ENCODE results near the gene PTPN3. TPM values are rescaled to one million over a fixed set of nuclear protein-coding genes. Genes with fewer than 3 reads are reported as not detected.
"Not testable (repeated sequence)": the region's sequence is repeated elsewhere in the genome, so short reads cannot be mapped to it uniquely, and the experiment has no call there.

The PTPN3 gene
- total RNA-seq, 2 donors from 2014 or later: 16.9 to 20.3 TPM

DNA sequence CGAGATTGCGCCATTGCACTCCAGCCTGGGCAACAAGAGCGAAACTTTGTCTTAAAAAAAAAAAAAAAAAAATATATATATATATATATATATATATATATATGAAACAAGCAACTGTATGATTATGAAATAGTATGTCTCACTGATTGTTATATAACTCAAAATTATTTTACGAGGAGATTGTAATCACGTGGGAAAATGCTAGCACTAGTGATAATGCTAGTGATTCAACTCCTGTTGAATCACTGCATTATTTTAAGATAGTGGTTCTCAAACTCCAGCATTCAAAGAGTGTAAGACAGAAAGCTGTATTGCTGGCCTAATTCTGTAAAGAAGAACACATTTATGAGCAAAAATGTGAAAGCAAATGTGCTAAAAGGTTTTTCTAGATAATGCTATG, 12.4 kb upstream of the PTPN3 start:
- Histone ChIP-seq H3K36me3 (no peaks in the 10 kb centered on the region), H3K27ac (no peak overlapping the region), H3K4me3 (no peak overlapping the region), H3K4me1 (ENCODE audit: control insufficient read depth in 1 of 2, low read depth in 2 of 2) (peaks cover 4 to 27% of the 10 kb centered on the region in 2 donors), H3K27me3 (replicated peaks; ENCODE audit: insufficient read depth) (no peaks in the 10 kb centered on the region), H3K9me3 (no peaks in the 10 kb centered on the region)
- no peak for DNase-seq (ENCODE audit: low spot score)
- ATAC-seq (ENCODE audit: insufficient number of reproducible peaks, low FRiP score, low read depth): no peak
- TF ChIP-seq, protein P1, sequence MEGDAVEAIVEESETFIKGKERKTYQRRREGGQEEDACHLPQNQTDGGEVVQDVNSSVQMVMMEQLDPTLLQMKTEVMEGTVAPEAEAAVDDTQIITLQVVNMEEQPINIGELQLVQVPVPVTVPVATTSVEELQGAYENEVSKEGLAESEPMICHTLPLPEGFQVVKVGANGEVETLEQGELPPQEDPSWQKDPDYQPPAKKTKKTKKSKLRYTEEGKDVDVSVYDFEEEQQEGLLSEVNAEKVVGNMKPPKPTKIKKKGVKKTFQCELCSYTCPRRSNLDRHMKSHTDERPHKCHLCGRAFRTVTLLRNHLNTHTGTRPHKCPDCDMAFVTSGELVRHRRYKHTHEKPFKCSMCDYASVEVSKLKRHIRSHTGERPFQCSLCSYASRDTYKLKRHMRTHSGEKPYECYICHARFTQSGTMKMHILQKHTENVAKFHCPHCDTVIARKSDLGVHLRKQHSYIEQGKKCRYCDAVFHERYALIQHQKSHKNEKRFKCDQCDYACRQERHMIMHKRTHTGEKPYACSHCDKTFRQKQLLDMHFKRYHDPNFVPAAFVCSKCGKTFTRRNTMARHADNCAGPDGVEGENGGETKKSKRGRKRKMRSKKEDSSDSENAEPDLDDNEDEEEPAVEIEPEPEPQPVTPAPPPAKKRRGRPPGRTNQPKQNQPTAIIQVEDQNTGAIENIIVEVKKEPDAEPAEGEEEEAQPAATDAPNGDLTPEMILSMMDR (IDR thresholded peaks at IDR 0.05): no peak

DNA sequence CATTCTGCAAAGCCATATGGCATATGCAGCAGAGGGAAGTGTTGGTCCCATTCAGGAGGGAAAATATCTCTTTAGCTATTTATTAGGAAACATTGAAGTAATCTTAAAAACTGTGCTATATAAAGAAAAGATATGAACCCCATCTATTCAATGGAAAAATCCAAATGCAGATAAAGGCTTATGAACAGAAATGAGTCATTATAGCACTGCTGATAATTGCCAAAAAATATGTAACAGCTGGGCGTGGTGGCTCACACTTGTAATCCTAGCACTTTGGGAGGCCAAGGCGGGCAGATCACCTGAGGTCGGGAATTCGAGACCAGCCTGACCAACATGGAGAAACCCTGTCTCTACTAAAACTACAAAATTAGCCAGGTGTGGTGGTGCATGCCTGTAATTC, 11.9 kb upstream of the PTPN3 start:
- not testable (repeated sequence) for ATAC-seq (ENCODE audit: insufficient number of reproducible peaks, low FRiP score, low read depth); DNase-seq (ENCODE audit: low spot score); H3K9me3 ChIP-seq; H3K36me3 ChIP-seq; H3K4me3 ChIP-seq; H3K27me3 ChIP-seq (replicated peaks; ENCODE audit: insufficient read depth)
- peak overlapping the region in 1 of 2 donors; percentile 9 for H3K27ac ChIP-seq
- peaks cover 4 to 27% of the 10 kb centered on the region in 2 donors for H3K4me1 ChIP-seq (ENCODE audit: control insufficient read depth in 1 of 2, low read depth in 2 of 2)

DNA sequence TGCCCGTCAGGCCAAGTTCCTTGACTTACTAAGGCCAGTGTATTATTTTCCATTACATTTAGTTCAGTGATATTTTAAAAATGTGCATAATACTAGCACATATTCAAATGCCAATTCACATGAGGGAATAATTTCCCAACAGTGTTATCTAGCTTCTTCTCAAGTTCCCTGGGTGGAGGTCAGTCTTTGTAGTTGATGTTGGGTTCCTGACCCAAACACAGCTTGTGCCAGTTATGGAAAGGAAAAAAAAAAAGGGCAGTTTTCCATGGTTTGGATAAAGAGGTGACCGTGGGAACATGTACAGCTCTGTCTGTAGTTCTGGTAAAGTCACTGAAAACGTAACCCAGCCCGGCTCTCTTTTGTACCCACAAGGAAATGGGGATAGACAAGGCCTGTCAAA, 11.5 kb upstream of the PTPN3 start:
- DNase-seq (ENCODE audit: low spot score): no peak
- no peak overlapping the region for H3K4me3 ChIP-seq
- no peak for ATAC-seq (ENCODE audit: insufficient number of reproducible peaks, low FRiP score, low read depth)
- TF ChIP-seq, protein P1 (IDR thresholded peaks at IDR 0.05): no peak
- H3K36me3 ChIP-seq: no peaks in the 10 kb centered on the region
- no peaks in the 10 kb centered on the region for H3K9me3 ChIP-seq
- no peaks in the 10 kb centered on the region for H3K27me3 ChIP-seq (replicated peaks; ENCODE audit: insufficient read depth)
- H3K4me1 ChIP-seq (ENCODE audit: control insufficient read depth in 1 of 2, low read depth in 2 of 2): peaks cover 4 to 27% of the 10 kb centered on the region in 2 donors
- peak overlapping the region in 1 of 2 donors; percentile 9 for H3K27ac ChIP-seq

DNA sequence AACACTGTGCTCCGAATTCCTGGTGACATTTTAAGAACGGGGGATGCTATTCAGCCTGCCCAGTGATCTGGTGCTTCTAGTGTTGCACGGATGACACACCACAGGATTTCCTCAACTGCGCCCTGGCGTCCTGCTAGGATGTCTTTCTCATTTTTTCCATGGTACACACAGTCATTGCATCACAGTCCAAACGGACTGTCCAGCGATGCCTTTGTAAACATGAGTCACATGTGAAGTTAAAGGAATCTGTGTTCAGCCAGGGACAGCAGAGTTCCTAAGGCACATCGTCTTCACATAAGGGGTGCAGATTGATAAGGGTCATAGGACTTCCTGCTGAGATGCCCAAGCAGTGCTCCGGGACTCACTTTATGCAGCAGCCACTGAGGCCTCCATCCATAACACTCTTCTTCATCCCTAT, 9.3 kb upstream of the PTPN3 start:
- Histone ChIP-seq H3K4me1 (ENCODE audit: control insufficient read depth in 1 of 2, low read depth in 2 of 2) (peaks cover 4 to 27% of the 10 kb centered on the region in 2 donors), H3K27ac (peak overlapping the region in 1 of 2 donors; percentile 10), H3K4me3 (no peak overlapping the region), H3K36me3 (no peaks in the 10 kb centered on the region), H3K27me3 (replicated peaks; ENCODE audit: insufficient read depth) (no peaks in the 10 kb centered on the region), H3K9me3 (no peaks in the 10 kb centered on the region)
- DNase-seq (ENCODE audit: low spot score) (no peak), ATAC-seq (ENCODE audit: insufficient number of reproducible peaks, low FRiP score, low read depth) (peak; percentile 75)
- TF ChIP-seq, protein P1 (IDR thresholded peaks at IDR 0.05): no peak

DNA sequence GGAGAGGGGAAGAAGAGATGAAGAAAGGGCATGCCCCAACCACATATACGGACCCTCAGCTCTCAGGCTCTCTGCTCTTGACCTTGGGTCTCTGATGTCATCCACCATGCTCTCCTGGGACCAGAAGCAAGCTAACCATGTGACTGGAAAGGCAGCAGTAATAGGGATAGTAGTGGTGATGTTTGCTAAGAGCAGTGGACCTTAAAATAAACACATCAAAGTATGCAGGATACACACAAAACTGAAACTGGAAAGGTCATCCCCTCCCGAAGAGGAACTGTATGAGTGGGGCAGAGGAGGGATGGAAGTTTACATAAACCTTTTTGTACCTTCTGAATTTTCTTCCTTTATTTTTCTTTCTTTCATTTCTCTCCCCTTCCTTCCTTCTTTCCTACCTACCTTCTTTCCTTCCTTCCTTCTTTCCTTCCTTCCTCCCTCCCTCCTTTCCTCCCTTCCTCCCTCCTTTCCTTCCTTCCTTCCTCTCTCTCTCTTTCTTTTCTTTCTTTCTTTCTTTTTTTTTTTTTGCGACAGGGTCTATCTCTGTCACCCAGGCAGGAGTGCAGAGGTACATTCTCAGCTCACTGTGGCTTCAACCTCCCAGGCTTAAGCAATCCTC, 8.1 kb upstream of the PTPN3 start:
- ATAC-seq (ENCODE audit: insufficient number of reproducible peaks, low FRiP score, low read depth) (no peak), DNase-seq (ENCODE audit: low spot score) (no peak)
- Histone ChIP-seq H3K4me3 (no peak overlapping the region), H3K4me1 (ENCODE audit: control insufficient read depth in 1 of 2, low read depth in 2 of 2) (peaks cover 4 to 27% of the 10 kb centered on the region in 2 donors), H3K27ac (no peak overlapping the region), H3K27me3 (replicated peaks; ENCODE audit: insufficient read depth) (no peaks in the 10 kb centered on the region), H3K36me3 (no peaks in the 10 kb centered on the region), H3K9me3 (no peaks in the 10 kb centered on the region)
- TF ChIP-seq, protein P1 (IDR thresholded peaks at IDR 0.05): no peak

DNA sequence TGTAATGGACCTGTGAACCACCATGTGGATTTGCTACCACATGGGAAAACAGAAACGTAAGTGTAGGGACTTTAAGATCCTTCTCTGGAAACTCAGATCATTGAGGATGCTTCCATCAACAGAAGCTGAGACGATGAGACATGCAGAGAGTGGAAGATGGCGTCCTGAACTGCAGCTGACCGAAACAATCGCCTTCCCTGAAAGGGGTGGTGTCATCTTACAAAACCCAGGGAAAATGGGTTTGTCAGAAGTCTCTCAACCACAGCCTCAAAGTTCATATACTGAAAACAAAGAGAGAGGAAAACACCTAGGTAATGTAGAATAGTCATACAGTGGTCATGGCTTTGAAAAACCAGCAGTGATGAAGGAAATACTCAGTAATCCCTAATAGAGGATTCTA, 6.6 kb upstream of the PTPN3 start:
- Histone ChIP-seq H3K4me1 (ENCODE audit: control insufficient read depth in 1 of 2, low read depth in 2 of 2) (peaks cover 4 to 22% of the 10 kb centered on the region in 2 donors), H3K9me3 (no peaks in the 10 kb centered on the region), H3K4me3 (no peak overlapping the region), H3K27ac (no peak overlapping the region), H3K36me3 (no peaks in the 10 kb centered on the region), H3K27me3 (replicated peaks; ENCODE audit: insufficient read depth) (no peaks in the 10 kb centered on the region)
- TF ChIP-seq, protein P1 (IDR thresholded peaks at IDR 0.05): no peak
- DNase-seq (ENCODE audit: low spot score): no peak
- no peak for ATAC-seq (ENCODE audit: insufficient number of reproducible peaks, low FRiP score, low read depth)
